IPS DF 19.7 (cell line): ENCODE measurements around the gene PTPRD.
"Not testable (repeated sequence)": the region's sequence is repeated elsewhere in the genome, so short reads cannot be mapped to it uniquely, and the experiment has no call there.

ENCODE experiments used
- DNase-seq: peaks from one replicate; pipeline ENCODE4 v3.0.0-alpha.2; 2013; ENCODE audit warnings: low read depth, low spot score

PTPRD gene

GRCh38 chr9:9326749-9327148, 1286.1 kb downstream of the PTPRD start:
- DNase-seq = no peak

GRCh38 chr9:9319007-9319406, 1293.8 kb downstream of the PTPRD start:
- DNase-seq = no peak

- DNase-seq = not testable (repeated sequence)
These were observed 1302.1 kb downstream of the PTPRD start for GRCh38 chr9:9310743-9311142.

GRCh38 chr9:9305600-9305999, 1307.2 kb downstream of the PTPRD start:
- DNase-seq = no peak

GRCh38 chr9:9299134-9299533, 1313.7 kb downstream of the PTPRD start:
- DNase-seq = no peak

- DNase-seq = no peak
These were observed 1326.8 kb downstream of the PTPRD start for GRCh38 chr9:9286001-9286400.

GRCh38 chr9:9284201-9284600, 1328.6 kb downstream of the PTPRD start:
- DNase-seq = no peak

- no peak for DNase-seq
These were observed 1329.4 kb downstream of the PTPRD start for GRCh38 chr9:9283159-9283986.

GRCh38 chr9:9275601-9276000, 1337.2 kb downstream of the PTPRD start:
- no peak for DNase-seq

GRCh38 chr9:9257999-9258498, 1354.8 kb downstream of the PTPRD start:
- DNase-seq = no peak

- no peak for DNase-seq
These were observed 1366.1 kb downstream of the PTPRD start for GRCh38 chr9:9246726-9247125.

GRCh38 chr9:9231946-9232345, 1380.9 kb downstream of the PTPRD start:
- DNase-seq = no peak

GRCh38 chr9:9229269-9229668, 1383.5 kb downstream of the PTPRD start:
- no peak for DNase-seq

- no peak for DNase-seq
These were observed 1389.6 kb downstream of the PTPRD start for GRCh38 chr9:9223175-9223574.

- DNase-seq = no peak
These were observed 1390.1 kb downstream of the PTPRD start for GRCh38 chr9:9222730-9223129.

- no peak for DNase-seq
These were observed 1395.9 kb downstream of the PTPRD start for GRCh38 chr9:9216934-9217333.

GRCh38 chr9:9215050-9215449, 1397.8 kb downstream of the PTPRD start:
- no peak for DNase-seq

GRCh38 chr9:9214066-9214465, 1398.7 kb downstream of the PTPRD start:
- DNase-seq = no peak

- no peak for DNase-seq
These were observed 1399.8 kb downstream of the PTPRD start for GRCh38 chr9:9212963-9213362.

GRCh38 chr9:9202276-9202675, 1410.5 kb downstream of the PTPRD start:
- no peak for DNase-seq

GRCh38 chr9:9186086-9186485, 1426.7 kb downstream of the PTPRD start:
- DNase-seq = no peak

- DNase-seq = no peak
These were observed 1430.4 kb downstream of the PTPRD start for GRCh38 chr9:9182431-9182830.

GRCh38 chr9:9177081-9177480, 1435.7 kb downstream of the PTPRD start:
- DNase-seq = no peak

GRCh38 chr9:9174358-9174757, 1438.4 kb downstream of the PTPRD start:
- DNase-seq = no peak
